ENCODE data around the gene APEH. TPM values are rescaled to one million over a fixed set of nuclear protein-coding genes. Genes with fewer than 3 reads are reported as not detected.

Gene APEH
- total RNA-seq, 1 donor from 2014 or later: 113 TPM

DNA sequence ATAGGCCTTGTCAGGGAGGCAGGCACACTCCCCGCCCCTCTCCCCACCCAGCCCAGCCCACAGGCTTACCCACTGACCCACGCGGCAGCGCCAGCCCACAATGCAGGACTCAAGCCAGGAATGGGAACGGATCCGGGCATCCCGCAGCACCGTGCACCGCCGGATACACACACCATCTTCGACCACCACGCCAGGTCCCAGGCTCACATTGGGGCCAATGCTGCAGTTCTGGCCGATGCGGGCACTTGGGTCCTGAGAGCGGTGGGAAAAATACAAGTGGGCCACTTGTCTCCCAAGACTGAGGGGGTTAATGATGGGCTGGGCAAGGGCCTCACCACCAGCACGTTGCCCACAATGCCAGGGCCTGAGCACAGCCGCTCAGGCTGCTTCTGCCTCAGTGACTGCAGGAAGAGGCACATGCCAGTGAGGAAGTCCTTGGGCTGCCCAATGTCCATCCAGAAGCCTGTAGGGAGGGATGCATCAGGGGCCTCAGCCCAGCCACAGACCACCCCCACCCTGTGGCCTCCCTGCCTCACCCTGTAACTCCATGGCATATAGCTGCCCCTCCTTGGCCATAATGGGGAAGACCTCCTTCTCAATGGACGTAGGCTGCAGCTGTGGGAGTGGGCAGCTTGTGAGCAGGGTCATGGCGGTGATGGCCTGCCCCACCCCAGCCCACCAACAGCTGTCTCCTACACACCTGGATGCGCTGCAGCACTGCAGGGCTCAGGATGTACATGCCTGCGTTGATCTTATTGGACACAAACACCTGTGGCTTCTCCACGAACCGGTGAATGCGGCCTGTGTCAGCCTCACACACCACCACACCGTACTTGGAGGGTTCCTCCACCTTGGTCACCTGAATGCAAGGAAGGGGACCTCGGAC, 48.0 kb downstream of the APEH start:
- Mint-ChIP-seq H3K4me3 (peak overlapping the region; percentile 93), H3K27me3 (no peaks in the 10 kb centered on the region), H3K27ac (no peak overlapping the region), H3K4me1 (peaks cover 59% of the 10 kb centered on the region), H3K36me3 (ENCODE audit: low read depth) (peaks cover 30% of the 10 kb centered on the region), H3K9me3 (no peaks in the 10 kb centered on the region)
- TF ChIP-seq, protein P1, sequence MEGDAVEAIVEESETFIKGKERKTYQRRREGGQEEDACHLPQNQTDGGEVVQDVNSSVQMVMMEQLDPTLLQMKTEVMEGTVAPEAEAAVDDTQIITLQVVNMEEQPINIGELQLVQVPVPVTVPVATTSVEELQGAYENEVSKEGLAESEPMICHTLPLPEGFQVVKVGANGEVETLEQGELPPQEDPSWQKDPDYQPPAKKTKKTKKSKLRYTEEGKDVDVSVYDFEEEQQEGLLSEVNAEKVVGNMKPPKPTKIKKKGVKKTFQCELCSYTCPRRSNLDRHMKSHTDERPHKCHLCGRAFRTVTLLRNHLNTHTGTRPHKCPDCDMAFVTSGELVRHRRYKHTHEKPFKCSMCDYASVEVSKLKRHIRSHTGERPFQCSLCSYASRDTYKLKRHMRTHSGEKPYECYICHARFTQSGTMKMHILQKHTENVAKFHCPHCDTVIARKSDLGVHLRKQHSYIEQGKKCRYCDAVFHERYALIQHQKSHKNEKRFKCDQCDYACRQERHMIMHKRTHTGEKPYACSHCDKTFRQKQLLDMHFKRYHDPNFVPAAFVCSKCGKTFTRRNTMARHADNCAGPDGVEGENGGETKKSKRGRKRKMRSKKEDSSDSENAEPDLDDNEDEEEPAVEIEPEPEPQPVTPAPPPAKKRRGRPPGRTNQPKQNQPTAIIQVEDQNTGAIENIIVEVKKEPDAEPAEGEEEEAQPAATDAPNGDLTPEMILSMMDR (IDR thresholded peaks at IDR 0.05): no peak
- ATAC-seq (ENCODE audit: low read depth): no peak
- ChIA-PET POLR2A (interaction anchor here (0.5 to 3.5 kb wide), 2 partner anchors 64 to 317 kb away, joined by 3 to 24 read pairs; partner anchors contain the start of gene IP6K1), CTCF (interaction anchor here (1.7 kb wide), 1 partner anchor 182 kb away, joined by 4 read pairs; no protein-coding TSS in a partner anchor)
- DNase-seq: no peak
- intact Hi-C loops (cut with micrococcal nuclease): loop anchor here (5.0 kb wide), 1 partner anchor 1950 kb away; the partner anchor contains the start of gene TEX264

DNA sequence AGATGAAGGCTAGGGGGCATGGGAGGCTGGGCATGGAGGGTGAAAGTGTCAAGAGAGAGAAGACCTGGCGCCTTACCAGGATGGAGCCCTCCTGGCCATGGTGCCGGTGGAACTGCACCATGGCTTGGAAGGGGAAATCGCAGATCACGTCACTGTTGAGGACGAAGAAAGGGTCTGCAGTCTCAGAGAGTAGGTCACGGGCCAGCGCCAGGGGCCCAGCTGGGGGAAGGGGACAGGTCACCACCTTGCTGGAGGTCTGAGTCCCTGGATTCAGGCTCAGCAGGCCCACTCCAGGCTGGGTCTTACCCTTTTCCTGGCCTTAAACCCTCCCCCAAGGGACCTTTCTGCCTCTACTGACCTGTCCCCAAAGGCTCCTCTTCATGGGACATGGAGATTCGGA, 48.7 kb downstream of the APEH start:
- ATAC-seq (ENCODE audit: low read depth) (no peak), DNase-seq (no peak)
- H3K4me3 Mint-ChIP-seq: peak overlapping the region; percentile 93
- H3K27me3 Mint-ChIP-seq: no peaks in the 10 kb centered on the region
- H3K4me1 Mint-ChIP-seq: peaks cover 64% of the 10 kb centered on the region
- intact Hi-C loops (cut with micrococcal nuclease): loop anchor here (5.0 kb wide), 1 partner anchor 1949 kb away; the partner anchor contains the start of gene TEX264
- ChIA-PET CTCF (no interaction called here), POLR2A (interaction anchor here (0.5 to 3.5 kb wide), 7 partner anchors 30 to 382 kb away, joined by 3 to 24 read pairs (median 3); partner anchors contain the start of gene IP6K1)
- peaks cover 37% of the 10 kb centered on the region for H3K36me3 Mint-ChIP-seq (ENCODE audit: low read depth)
- TF ChIP-seq, protein P1 (IDR thresholded peaks at IDR 0.05): no peak
- H3K9me3 Mint-ChIP-seq: no peaks in the 10 kb centered on the region
- H3K27ac Mint-ChIP-seq: peak overlapping the region; percentile 98

DNA sequence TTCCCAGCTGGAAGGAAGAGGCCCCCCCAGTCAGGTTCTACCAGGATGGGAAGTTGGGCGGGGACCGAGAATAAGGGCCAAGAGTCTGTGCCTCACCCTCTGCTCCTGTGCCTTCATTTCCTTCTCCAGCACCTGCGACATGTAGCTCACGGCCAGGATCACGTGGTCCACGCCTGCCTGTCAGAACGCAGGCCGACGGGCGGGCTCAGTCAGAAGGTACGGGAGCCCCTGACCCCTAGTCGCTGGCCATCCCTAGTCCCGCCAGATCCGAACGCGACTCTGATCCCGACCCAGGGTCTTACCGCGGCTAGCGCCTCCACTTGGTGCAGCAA, 49.1 kb downstream of the APEH start:
- H3K27me3 Mint-ChIP-seq: no peaks in the 10 kb centered on the region
- peaks cover 40% of the 10 kb centered on the region for H3K36me3 Mint-ChIP-seq (ENCODE audit: low read depth)
- H3K4me3 Mint-ChIP-seq: peak overlapping the region; percentile 93
- intact Hi-C loops (cut with micrococcal nuclease): loop anchor here (5.0 kb wide), 1 partner anchor 1949 kb away; the partner anchor contains the start of gene TEX264
- CTCF ChIA-PET: no interaction called here
- TF ChIP-seq, protein P1 (IDR thresholded peaks at IDR 0.05): no peak
- no peaks in the 10 kb centered on the region for H3K9me3 Mint-ChIP-seq
- H3K4me1 Mint-ChIP-seq: peaks cover 64% of the 10 kb centered on the region
- POLR2A ChIA-PET: interaction anchor here (0.5 to 3.5 kb wide), 13 partner anchors 31 to 383 kb away, joined by 3 to 24 read pairs (median 4); partner anchors contain the start of genes APEH, IP6K1 and MON1A
- peak overlapping the region; percentile 98 for H3K27ac Mint-ChIP-seq
- peak; percentile 41 for DNase-seq
- ATAC-seq (ENCODE audit: low read depth): no peak

DNA sequence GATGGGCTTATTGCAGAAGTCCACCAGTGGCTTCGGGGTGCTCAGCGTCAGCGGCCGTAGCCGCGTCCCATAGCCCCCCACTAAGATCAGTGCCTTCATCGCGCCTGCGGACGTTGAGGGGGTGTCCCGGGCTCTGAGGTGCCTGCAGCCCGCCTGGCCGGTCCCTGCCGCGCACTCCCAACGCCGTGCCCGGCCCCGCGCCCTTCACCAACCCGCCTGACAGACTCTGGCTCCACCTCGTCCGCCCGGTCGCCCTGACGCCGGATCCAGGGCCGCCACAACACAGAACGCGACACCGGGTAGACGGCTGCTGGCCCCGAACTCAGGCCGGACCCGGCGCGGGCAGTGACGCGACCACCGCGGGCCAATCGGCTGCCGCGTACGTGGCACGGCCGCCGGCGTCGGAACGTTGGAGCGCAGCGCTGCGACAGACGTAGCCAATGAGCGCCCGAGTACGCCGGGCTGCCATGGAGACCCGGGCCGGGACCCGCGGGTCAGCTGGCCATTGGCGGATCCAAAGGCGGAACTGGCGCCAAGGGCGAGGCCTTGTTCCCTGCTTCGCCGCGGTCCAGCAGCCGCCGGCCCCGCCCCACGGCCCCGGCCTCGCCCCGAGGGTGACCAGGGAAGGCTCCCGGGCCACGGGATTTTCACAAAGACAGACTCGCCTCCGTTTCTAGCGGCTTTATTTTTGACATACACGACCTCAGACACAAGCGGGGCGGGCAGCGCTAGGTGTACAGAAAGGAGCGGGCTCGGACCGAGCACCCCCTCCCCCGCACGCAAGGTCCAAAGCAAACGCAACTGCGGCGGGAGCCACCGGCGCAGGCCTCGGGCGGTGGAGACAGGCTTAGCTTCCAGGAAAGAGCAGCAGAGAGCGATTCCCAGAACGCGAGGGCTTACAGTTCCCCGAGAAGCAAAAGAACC, 49.7 kb downstream of the APEH start, which contains the start of gene GMPPB:
Gene GMPPB, minus strand, starts transcription at position 324 of the 924 bp plus-strand sequence. Its CDS starts 225 bp downstream, at position 99.
- Mint-ChIP-seq H3K9me3 (no peaks in the 10 kb centered on the region), H3K4me3 (peak within 1 kb of the TSS; percentile 93), H3K27me3 (no peaks in the 10 kb centered on the region), H3K36me3 (ENCODE audit: low read depth) (peaks cover 41% of the 10 kb centered on the region), H3K4me1 (peaks cover 59% of the 10 kb centered on the region), H3K27ac (peak within 1 kb of the TSS; percentile 98)
- TF ChIP-seq, protein P1 (IDR thresholded peaks at IDR 0.05): no peak
- POLR2A ChIA-PET: interaction anchor here (0.6 to 3.5 kb wide), 20 partner anchors 15 to 1941 kb away, joined by 3 to 24 read pairs (median 4); partner anchors contain the start of genes APEH, INKA1, IP6K1 and MON1A
- ATAC-seq (ENCODE audit: low read depth) (peak; percentile 79), DNase-seq (peak; percentile 89)
- intact Hi-C loops (cut with micrococcal nuclease): loop anchor here (1.0 to 5.0 kb wide), 7 partner anchors 35 to 1948 kb away; partner anchors contain the start of genes APEH, INKA1, IP6K1 and MST1
- CTCF ChIA-PET: no interaction called here

Data from activated B cell treated with CpG ODN at 0.5 μM for 24 hours (primary cell).